ENCODE results near the gene ZFP42.
"Not testable (repeated sequence)": the region's sequence is repeated elsewhere in the genome, so short reads cannot be mapped to it uniquely, and the experiment has no call there.

The ZFP42 gene

GRCh38 chr4:187995322-187996207, at the start of gene ZFP42:
TSS of gene ZFP42 (plus strand) at chr4:187995771. CDS start at chr4:188002808, 7,037 bp downstream.
- DNase-seq (ENCODE audit: low read depth in 1 of 2, low spot score in 1 of 2), result no peak

GRCh38 chr4:187961171-187961570, 34.4 kb upstream of the ZFP42 start:
- DNase-seq (ENCODE audit: low read depth in 1 of 2, low spot score in 1 of 2), result no peak

- DNase-seq (ENCODE audit: low read depth in 1 of 2, low spot score in 1 of 2), result no peak
Measured at GRCh38 chr4:187961961-187962360, 33.6 kb upstream of the ZFP42 start.

- DNase-seq (ENCODE audit: low read depth in 1 of 2, low spot score in 1 of 2), result no peak
Measured at GRCh38 chr4:187962926-187963325, 32.6 kb upstream of the ZFP42 start.

- DNase-seq (ENCODE audit: low read depth in 1 of 2, low spot score in 1 of 2), result no peak
Measured at GRCh38 chr4:187965726-187966125, 29.8 kb upstream of the ZFP42 start.

GRCh38 chr4:187972135-187972534, 23.4 kb upstream of the ZFP42 start:
- DNase-seq (ENCODE audit: low read depth in 1 of 2, low spot score in 1 of 2), result no peak

GRCh38 chr4:187983746-187984145, 11.8 kb upstream of the ZFP42 start:
- DNase-seq (ENCODE audit: low read depth in 1 of 2, low spot score in 1 of 2), result no peak

- no peak for DNase-seq (ENCODE audit: low read depth in 1 of 2, low spot score in 1 of 2)
Measured at GRCh38 chr4:187992971-187993370, 2.6 kb upstream of the ZFP42 start.

GRCh38 chr4:187993827-187994226, 1.7 kb upstream of the ZFP42 start:
- DNase-seq (ENCODE audit: low read depth in 1 of 2, low spot score in 1 of 2), result no peak

GRCh38 chr4:187996502-187997177, 1.1 kb downstream of the ZFP42 start:
- DNase-seq (ENCODE audit: low read depth in 1 of 2, low spot score in 1 of 2), result no peak

GRCh38 chr4:187997991-187998390, 2.4 kb downstream of the ZFP42 start:
- DNase-seq (ENCODE audit: low read depth in 1 of 2, low spot score in 1 of 2), result not testable (repeated sequence)

GRCh38 chr4:187999406-187999932, 3.9 kb downstream of the ZFP42 start:
- DNase-seq (ENCODE audit: low read depth in 1 of 2, low spot score in 1 of 2), result no peak

- no peak for DNase-seq (ENCODE audit: low read depth in 1 of 2, low spot score in 1 of 2)
Measured at GRCh38 chr4:188002323-188002722, 6.8 kb downstream of the ZFP42 start.

GRCh38 chr4:188002751-188003150, 7.2 kb downstream of the ZFP42 start:
- no peak for DNase-seq (ENCODE audit: low read depth in 1 of 2, low spot score in 1 of 2)

GRCh38 chr4:188005561-188005960, 10.0 kb downstream of the ZFP42 start:
- no peak for DNase-seq (ENCODE audit: low read depth in 1 of 2, low spot score in 1 of 2)

- no peak for DNase-seq (ENCODE audit: low read depth in 1 of 2, low spot score in 1 of 2)
Measured at GRCh38 chr4:188006285-188006848, 10.8 kb downstream of the ZFP42 start.

GRCh38 chr4:188008377-188008776, 12.8 kb downstream of the ZFP42 start:
- DNase-seq (ENCODE audit: low read depth in 1 of 2, low spot score in 1 of 2), result no peak

- no peak for DNase-seq (ENCODE audit: low read depth in 1 of 2, low spot score in 1 of 2)
Measured at GRCh38 chr4:188012426-188012945, 16.9 kb downstream of the ZFP42 start.

- DNase-seq (ENCODE audit: low read depth in 1 of 2, low spot score in 1 of 2), result no peak
Measured at GRCh38 chr4:188015025-188015940, 19.7 kb downstream of the ZFP42 start.

- DNase-seq (ENCODE audit: low read depth in 1 of 2, low spot score in 1 of 2), result no peak
Measured at GRCh38 chr4:188016754-188017153, 21.2 kb downstream of the ZFP42 start.

Data from stimulated activated CD4-positive, alpha-beta T cell treated with anti-CD3 and anti-CD28 coated beads, Interleukin-15, amount 100 ng/mL, for 1 hour (primary cell).